Thoracic aorta (tissue), 2 donors: Measurements from ENCODE around the gene XYLT1. TPM values are rescaled to one million over a fixed set of nuclear protein-coding genes. Genes with fewer than 3 reads are reported as not detected.

ENCODE experiments used
- ATAC-seq: fragments of 150-250 bp; one replicate; pipeline ENCODE4 v1.8.0; 2017; ENCODE audit warnings: low read depth; ENCODE audit not compliant: insufficient number of reproducible peaks, low FRiP score
- DNase-seq: peaks from one replicate; pipeline ENCODE4 v3.0.0-alpha.2; 2020; ENCODE audit warnings: low spot score
- H3K27ac ChIP-seq, 2 donors: fragments of 200-600 bp; sonication (generic); 1 replicate in 1 of 2; 2 replicates in 1 of 2; pipeline ENCODE4 v1.5.1; 2016; ENCODE audit warnings: mild to moderate bottlenecking in 2 of 2, moderate library complexity in 2 of 2
- H3K27me3 ChIP-seq: fragments of 200-600 bp; sonication (generic); replicated peaks from 2 replicates; pipeline ENCODE4 v1.6.0; 2016; ENCODE audit warnings: mild to moderate bottlenecking; ENCODE audit not compliant: insufficient read depth
- H3K36me3 ChIP-seq: fragments of 200-600 bp; sonication (generic); one replicate; pipeline ENCODE4 v1.5.1; 2016
- H3K4me1 ChIP-seq, 2 donors: fragments of 200-600 bp; sonication (generic); 1 replicate in 1 of 2; 2 replicates in 1 of 2; pipeline versions ENCODE4 v1.5.1 to v1.6.0; 2016; ENCODE audit warnings: low read depth in 2 of 2, mild to moderate bottlenecking in 1 of 2; ENCODE audit not compliant: control insufficient read depth in 1 of 2
- H3K4me3 ChIP-seq: fragments of 200-600 bp; sonication (generic); 2 replicates; pipeline ENCODE4 v1.5.1; 2016; ENCODE audit warnings: mild to moderate bottlenecking
- H3K9me3 ChIP-seq: fragments of 200-600 bp; sonication (generic); 2 replicates; pipeline ENCODE4 v1.5.1; 2016
- total RNA-seq, 2 donors: library from RNA; depleted of rRNA; stranded (reverse); fragments of >200 nt; gene quantifications; one replicate each; pipeline versions ENCODE4 v1.1.0 to v1.2.3, GENCODE V29; 2016
- TF ChIP-seq, protein P1 (sequence below): fragments of 200-600 bp; sonication (generic); IDR thresholded peaks from one replicate; pipeline ENCODE4 v1.5.1; 2019; ENCODE audit warnings: antibody characterized with exemption

The XYLT1 gene
- total RNA-seq, 2 donors from 2014 or later = 13.1 to 22.5 TPM

DNA sequence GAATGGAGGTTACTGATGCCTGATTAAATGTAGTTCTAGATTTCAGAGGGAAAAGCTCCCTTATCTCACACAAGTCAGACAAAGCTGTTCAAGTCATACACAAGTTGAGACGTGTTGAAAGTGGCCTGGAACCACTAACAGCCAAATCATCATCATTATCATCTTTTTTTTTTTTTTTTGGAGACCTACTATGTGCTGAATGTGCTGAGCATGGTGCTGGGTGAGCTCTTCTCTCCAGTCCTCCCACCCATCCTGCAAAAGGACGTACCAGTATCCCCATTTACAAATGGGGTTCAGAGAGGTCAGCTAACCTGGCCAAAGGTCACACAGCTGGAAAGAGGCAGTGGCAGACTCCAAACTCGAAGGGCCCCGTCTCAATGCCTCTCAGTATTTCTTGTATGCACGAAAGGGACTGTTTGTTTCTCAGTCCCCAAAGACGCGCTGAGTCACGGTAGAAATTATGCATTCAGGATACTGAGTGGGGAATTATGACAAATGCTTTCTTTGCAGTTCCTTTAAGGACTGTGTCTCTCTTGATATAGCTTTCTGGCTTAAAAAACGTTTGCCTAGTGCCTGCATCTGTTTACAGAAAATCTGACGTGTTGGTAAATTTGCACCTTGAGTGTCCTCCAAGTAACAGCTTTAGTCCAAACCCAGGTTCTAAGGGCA is 235.5 kb downstream of the XYLT1 start:
- TF ChIP-seq, protein P1, sequence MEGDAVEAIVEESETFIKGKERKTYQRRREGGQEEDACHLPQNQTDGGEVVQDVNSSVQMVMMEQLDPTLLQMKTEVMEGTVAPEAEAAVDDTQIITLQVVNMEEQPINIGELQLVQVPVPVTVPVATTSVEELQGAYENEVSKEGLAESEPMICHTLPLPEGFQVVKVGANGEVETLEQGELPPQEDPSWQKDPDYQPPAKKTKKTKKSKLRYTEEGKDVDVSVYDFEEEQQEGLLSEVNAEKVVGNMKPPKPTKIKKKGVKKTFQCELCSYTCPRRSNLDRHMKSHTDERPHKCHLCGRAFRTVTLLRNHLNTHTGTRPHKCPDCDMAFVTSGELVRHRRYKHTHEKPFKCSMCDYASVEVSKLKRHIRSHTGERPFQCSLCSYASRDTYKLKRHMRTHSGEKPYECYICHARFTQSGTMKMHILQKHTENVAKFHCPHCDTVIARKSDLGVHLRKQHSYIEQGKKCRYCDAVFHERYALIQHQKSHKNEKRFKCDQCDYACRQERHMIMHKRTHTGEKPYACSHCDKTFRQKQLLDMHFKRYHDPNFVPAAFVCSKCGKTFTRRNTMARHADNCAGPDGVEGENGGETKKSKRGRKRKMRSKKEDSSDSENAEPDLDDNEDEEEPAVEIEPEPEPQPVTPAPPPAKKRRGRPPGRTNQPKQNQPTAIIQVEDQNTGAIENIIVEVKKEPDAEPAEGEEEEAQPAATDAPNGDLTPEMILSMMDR = no peak
- H3K4me3 ChIP-seq = no peak overlapping the region

DNA sequence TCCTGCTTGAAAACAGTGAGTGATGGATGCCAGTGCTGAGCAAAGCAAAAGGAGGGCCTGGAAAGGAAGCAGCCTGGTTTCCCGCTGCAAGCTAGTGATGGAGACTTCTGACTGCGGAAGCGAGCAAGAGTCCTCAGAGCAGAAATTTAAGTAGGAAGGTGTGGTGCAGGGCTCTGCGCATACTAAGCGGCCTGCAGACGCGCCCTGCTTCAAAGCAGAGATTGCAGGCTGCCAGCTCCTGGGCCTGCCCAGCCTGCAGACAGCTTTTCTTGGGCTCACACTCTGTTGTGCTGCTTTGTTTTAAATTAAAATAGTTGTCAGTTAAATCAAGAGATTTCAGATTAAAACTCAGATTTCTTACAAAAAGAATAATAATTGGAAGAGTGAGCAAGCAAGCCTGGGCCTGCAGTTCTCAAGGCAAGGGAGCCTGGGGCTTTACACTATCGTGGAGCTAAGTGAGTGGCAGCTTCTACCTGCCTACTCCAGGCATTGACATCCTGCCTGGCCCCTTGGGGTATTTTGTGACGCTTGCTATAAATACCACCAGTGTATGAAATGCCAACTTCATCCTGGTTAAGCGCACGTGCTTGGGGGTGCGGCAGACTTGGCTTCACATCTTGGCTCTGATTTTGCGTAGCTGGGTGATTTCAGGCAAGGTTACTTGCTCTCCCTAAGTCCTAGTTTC is 237.3 kb downstream of the XYLT1 start:
- H3K27me3 ChIP-seq = no peaks in the 10 kb centered on the region
- no peak overlapping the region for H3K4me3 ChIP-seq
- no peaks in the 10 kb centered on the region for H3K9me3 ChIP-seq
- DNase-seq = no peak
- no peaks in the 10 kb centered on the region for H3K36me3 ChIP-seq
- H3K27ac ChIP-seq = no peak overlapping the region
- TF ChIP-seq, protein P1 = no peak
- no peak for ATAC-seq
- H3K4me1 ChIP-seq = peaks cover 0 to 16% of the 10 kb centered on the region in 2 donors

More for the DNA sequence above, 235.5 kb downstream of the XYLT1 start:
- Histone ChIP-seq H3K4me1 (peaks cover 0 to 16% of the 10 kb centered on the region in 2 donors), H3K27ac (no peak overlapping the region), H3K36me3 (no peaks in the 10 kb centered on the region), H3K9me3 (no peaks in the 10 kb centered on the region), H3K27me3 (no peaks in the 10 kb centered on the region)
- DNase-seq = no peak
- no peak for ATAC-seq

DNA sequence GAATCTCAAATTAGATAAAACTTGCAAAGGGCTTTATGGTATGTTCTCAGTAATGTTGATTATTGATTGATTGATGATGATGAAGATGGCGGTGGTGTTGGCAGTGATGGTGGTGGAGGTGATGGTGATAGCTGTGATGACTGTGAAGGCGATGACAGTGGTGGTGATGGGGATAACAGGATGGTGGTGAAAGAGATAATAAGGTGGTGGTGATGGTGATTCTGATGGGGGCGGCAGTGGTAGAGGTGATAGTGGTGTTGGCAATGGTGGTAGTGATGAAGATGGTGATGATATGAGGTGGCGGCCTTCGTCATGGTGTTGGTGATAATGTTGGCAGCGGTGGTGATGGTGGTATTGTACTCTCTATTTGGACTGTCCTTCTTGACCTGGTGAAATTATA is 238.3 kb downstream of the XYLT1 start:
- TF ChIP-seq, protein P1 = no peak
- ATAC-seq (no peak), DNase-seq (no peak)
- Histone ChIP-seq H3K9me3 (no peaks in the 10 kb centered on the region), H3K36me3 (no peaks in the 10 kb centered on the region), H3K27ac (no peak overlapping the region), H3K4me3 (no peak overlapping the region), H3K4me1 (peaks cover 0 to 16% of the 10 kb centered on the region in 2 donors), H3K27me3 (no peaks in the 10 kb centered on the region)

DNA sequence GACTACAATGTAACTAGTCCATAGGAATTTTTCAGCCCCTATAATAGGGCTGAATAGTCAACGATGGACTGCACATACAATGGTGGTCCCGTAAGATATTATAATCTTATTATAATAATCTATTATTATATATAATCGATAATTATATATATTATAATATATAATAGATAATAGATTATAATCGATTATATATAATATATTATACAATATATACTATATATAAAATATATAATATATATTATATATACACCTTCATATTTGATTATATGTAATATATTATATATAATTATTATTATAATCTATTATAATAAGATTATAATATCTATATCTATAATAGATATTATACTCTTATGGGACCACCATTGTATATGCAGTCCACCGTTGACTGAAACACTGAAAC is 238.8 kb downstream of the XYLT1 start:
- Histone ChIP-seq H3K4me3 (no peak overlapping the region), H3K27me3 (no peaks in the 10 kb centered on the region), H3K4me1 (peaks cover 0 to 16% of the 10 kb centered on the region in 2 donors), H3K9me3 (no peaks in the 10 kb centered on the region), H3K27ac (no peak overlapping the region), H3K36me3 (no peaks in the 10 kb centered on the region)
- DNase-seq (no peak), ATAC-seq (no peak)
- TF ChIP-seq, protein P1 = no peak

DNA sequence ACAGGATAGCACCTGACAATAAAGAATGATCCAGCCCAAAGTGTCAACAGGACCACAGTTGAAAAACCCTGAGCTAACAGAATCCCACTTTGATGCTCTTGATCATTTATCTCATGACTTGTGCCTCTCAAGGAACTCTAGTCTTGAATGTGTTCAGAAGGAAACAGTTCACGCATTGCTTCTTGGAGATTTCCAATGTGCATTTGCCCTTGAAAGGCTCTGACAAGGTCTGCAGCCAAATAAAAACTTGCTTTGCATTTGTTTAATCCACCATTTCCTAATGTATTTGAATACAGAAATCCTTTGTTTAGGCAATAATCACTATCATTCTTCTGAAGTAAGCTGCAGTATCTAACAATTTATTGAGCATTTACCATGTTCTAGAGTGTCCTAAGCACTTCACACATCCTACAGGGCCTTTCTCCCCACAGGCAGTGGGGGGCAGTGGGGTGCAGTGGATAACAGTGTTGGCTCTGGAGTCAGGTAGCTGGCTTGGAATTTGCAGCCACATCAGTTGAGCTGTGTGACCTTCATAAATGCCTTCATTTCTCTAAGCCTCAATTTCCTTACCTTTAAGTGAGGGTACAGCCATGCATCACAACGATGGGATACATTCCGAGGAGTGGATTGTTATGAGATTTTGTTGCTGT is 239.7 kb downstream of the XYLT1 start:
- Histone ChIP-seq H3K36me3 (no peaks in the 10 kb centered on the region), H3K4me3 (no peak overlapping the region), H3K27me3 (no peaks in the 10 kb centered on the region), H3K4me1 (peaks cover under 1 to 19% of the 10 kb centered on the region in 2 donors), H3K9me3 (no peaks in the 10 kb centered on the region), H3K27ac (no peak overlapping the region)
- DNase-seq = no peak
- TF ChIP-seq, protein P1 = no peak
- ATAC-seq = no peak
